Endodermal cell (in vitro differentiated cells): Measurements from ENCODE around the gene LRRC3B. TPM values are rescaled to one million over a fixed set of nuclear protein-coding genes. Genes with fewer than 3 reads are reported as not detected.
A peak's percentile ranks its signal among the peaks of the same experiment; 100 is the strongest.

Experiments used
- DNase-seq: peaks from one replicate; pipeline ENCODE4 v3.0.0-alpha.2; 2017
- H3K27ac ChIP-seq: 2 replicates; pipeline ENCODE4 v1.5.1; 2013; ENCODE audit warnings: mild to moderate bottlenecking, low read depth, low read length, moderate library complexity
- H3K27me3 ChIP-seq: 2 replicates; pipeline ENCODE4 v1.6.1; 2013; ENCODE audit warnings: mild to moderate bottlenecking, low read length, moderate library complexity; ENCODE audit not compliant: insufficient read depth, control insufficient read depth, poor library complexity, severe bottlenecking
- H3K36me3 ChIP-seq: 2 replicates; pipeline ENCODE4 v1.7.0; 2013; ENCODE audit warnings: mild to moderate bottlenecking, low read length, moderate library complexity; ENCODE audit not compliant: control insufficient read depth, insufficient read depth
- H3K4me1 ChIP-seq: one replicate; pipeline ENCODE4 v1.7.0; 2013; ENCODE audit warnings: low read length; ENCODE audit not compliant: control insufficient read depth, insufficient read depth
- H3K4me3 ChIP-seq: 2 replicates; pipeline ENCODE4 v1.5.1; 2013; ENCODE audit warnings: mild to moderate bottlenecking, low read length, moderate library complexity
- H3K9ac ChIP-seq: 2 replicates; pipeline ENCODE4 v1.6.1; 2013; ENCODE audit warnings: mild to moderate bottlenecking, low read length, moderate library complexity; ENCODE audit not compliant: poor library complexity, severe bottlenecking; ENCODE audit errors: extremely low read depth
- H3K9me3 ChIP-seq: 2 replicates; pipeline ENCODE4 v1.6.1; 2013; ENCODE audit warnings: mild to moderate bottlenecking, low read length, moderate library complexity; ENCODE audit not compliant: control insufficient read depth
- H3K27ac Mint-ChIP-seq: 2 replicates; pipeline ENCODE4 v1.8.0; 2020; ENCODE audit warnings: mixed read lengths
- H3K27me3 Mint-ChIP-seq: 2 replicates; pipeline ENCODE4 v1.8.0; 2021; ENCODE audit warnings: mild to moderate bottlenecking, mixed read lengths; ENCODE audit not compliant: insufficient read depth
- H3K36me3 Mint-ChIP-seq: 2 replicates; pipeline ENCODE4 v1.8.0; 2020; ENCODE audit warnings: low read depth, mixed read lengths
- H3K4me1 Mint-ChIP-seq: 2 replicates; pipeline ENCODE4 v1.8.0; 2020; ENCODE audit warnings: mixed read lengths
- H3K4me3 Mint-ChIP-seq: 2 replicates; pipeline ENCODE4 v1.8.0; 2020; ENCODE audit warnings: mild to moderate bottlenecking, moderate library complexity, mixed read lengths
- H3K9me3 Mint-ChIP-seq: 2 replicates; pipeline ENCODE4 v1.8.0; 2020; ENCODE audit warnings: mild to moderate bottlenecking, mixed read lengths
- WGBS, 2 experiments: methylation state at CpG; one replicate each; pipeline versions ENCODE4 v1.1.5 to v1.1.7; 2013; ENCODE audit warnings: missing lambda C conversion rate in 2 of 2, mixed read lengths in 1 of 2; ENCODE audit not compliant: insufficient coverage in 1 of 2, insufficient read length in 1 of 2; 5-methylcytosine and 5-hydroxymethylcytosine counted together
- total RNA-seq, 2 donors: library from RNA; stranded (reverse); fragmentation: NEBNext Ultra II Directional in 1 of 2; extraction: Animal tissue kit (Norgen Biotek cat#: 25700) in 1 of 2; gene quantifications; 2 replicates in 1 of 2; 3 replicates in 1 of 2; pipeline ENCODE4 v1.2.1, GENCODE V29; 2021
- TF ChIP-seq, protein P1 (sequence below): fragments of 200-600 bp; sonication (generic); conservative IDR thresholded peaks from 2 replicates; pipeline ENCODE4 v1.5.0; 2021; ENCODE audit warnings: antibody characterized with exemption, mild to moderate bottlenecking

LRRC3B gene
- total RNA-seq, 2 donors from 2014 or later: 0.26 TPM; not detected in 1

DNA sequence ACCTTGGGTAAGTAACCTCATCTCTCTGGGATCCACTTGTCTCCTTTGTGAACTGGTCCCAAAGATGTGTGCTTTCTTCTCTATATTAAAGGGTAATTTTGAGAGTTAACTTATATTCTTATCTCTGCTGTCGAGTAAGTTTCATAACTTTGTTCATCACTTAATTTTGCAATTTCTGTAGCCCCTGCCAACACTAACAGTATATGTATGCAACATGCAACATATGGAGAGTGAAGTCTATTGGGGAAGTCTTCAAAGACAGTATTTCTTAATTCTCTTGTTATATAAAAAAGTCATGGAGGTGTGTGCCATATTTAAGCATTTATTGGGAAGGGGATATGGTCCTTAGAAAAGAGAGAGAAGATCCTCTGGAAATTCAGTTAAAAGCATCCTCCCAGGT lies 85.9 kb downstream of the LRRC3B start:
- Histone ChIP-seq H3K4me3 (no peak overlapping the region), H3K4me1 (no peaks in the 10 kb centered on the region), H3K36me3 (no peaks in the 10 kb centered on the region), H3K9ac (no peak overlapping the region), H3K27me3 (no peaks in the 10 kb centered on the region), H3K27ac (no peak overlapping the region), H3K9me3 (no peaks in the 10 kb centered on the region)
- Mint-ChIP-seq H3K27me3 (no peaks in the 10 kb centered on the region), H3K27ac (no peak overlapping the region), H3K4me3 (no peak overlapping the region), H3K36me3 (no peaks in the 10 kb centered on the region), H3K9me3 (no peaks in the 10 kb centered on the region), H3K4me1 (peaks cover 2% of the 10 kb centered on the region)
- 71% methylated on average over 1 of the region's 1 CpG; no CpG with 5 or more reads in 1 of the 2 experiments for WGBS, 2 experiments
- TF ChIP-seq, protein P1, sequence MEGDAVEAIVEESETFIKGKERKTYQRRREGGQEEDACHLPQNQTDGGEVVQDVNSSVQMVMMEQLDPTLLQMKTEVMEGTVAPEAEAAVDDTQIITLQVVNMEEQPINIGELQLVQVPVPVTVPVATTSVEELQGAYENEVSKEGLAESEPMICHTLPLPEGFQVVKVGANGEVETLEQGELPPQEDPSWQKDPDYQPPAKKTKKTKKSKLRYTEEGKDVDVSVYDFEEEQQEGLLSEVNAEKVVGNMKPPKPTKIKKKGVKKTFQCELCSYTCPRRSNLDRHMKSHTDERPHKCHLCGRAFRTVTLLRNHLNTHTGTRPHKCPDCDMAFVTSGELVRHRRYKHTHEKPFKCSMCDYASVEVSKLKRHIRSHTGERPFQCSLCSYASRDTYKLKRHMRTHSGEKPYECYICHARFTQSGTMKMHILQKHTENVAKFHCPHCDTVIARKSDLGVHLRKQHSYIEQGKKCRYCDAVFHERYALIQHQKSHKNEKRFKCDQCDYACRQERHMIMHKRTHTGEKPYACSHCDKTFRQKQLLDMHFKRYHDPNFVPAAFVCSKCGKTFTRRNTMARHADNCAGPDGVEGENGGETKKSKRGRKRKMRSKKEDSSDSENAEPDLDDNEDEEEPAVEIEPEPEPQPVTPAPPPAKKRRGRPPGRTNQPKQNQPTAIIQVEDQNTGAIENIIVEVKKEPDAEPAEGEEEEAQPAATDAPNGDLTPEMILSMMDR: no peak
- no peak for DNase-seq

DNA sequence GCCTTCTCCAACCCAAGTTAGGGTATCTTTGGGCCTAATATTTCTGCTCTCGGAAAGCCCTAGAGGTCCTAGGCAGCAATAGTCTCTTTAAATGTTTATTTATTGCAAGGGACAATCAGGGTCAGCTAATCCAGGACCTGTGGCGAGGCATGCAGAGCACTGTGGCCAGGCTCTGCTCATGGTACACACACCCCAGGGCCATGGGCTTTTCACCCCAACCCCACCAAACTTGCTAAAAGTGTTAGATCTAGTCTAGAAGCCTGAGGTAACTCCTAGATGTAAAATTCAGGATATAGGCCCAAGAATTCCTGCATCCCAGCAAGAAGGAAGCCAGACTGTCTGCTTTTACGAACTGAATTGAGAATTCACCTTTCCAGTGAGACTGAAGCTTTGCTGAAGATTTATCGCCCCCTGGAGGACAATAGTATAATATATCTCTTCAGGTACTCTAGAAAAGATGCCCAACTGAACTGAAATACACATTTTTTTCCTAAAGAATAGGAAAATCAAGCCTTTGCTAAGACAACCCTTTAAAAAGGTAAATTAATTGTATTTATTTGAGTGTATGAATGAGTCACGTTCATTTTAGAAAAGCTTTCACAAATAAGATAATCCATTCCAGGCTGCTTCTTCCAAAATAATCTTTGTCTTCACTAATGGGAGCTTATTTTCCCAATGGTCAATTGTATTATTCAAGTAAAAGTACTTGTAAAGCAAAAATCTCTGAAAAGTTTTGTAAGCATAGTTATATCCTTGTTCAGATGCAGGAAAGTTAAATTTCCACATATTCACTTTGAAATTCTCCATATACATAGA lies 89.8 kb downstream of the LRRC3B start:
- Mint-ChIP-seq H3K27ac (peak overlapping the region; percentile 81), H3K27me3 (no peaks in the 10 kb centered on the region), H3K4me3 (no peak overlapping the region), H3K4me1 (peaks cover 2% of the 10 kb centered on the region), H3K9me3 (no peaks in the 10 kb centered on the region), H3K36me3 (no peaks in the 10 kb centered on the region)
- H3K36me3 ChIP-seq: no peaks in the 10 kb centered on the region
- peaks cover 10% of the 10 kb centered on the region for H3K9me3 ChIP-seq
- no peaks in the 10 kb centered on the region for H3K4me1 ChIP-seq
- 41 to 100% methylated on average over 1 to 5 of the region's 5 CpGs for WGBS, 2 experiments
- DNase-seq: peak; percentile 61
- no peak overlapping the region for H3K4me3 ChIP-seq
- H3K27ac ChIP-seq: no peak overlapping the region
- H3K27me3 ChIP-seq: no peaks in the 10 kb centered on the region
- TF ChIP-seq, protein P1: peak; percentile 85
- H3K9ac ChIP-seq: no peak overlapping the region

DNA sequence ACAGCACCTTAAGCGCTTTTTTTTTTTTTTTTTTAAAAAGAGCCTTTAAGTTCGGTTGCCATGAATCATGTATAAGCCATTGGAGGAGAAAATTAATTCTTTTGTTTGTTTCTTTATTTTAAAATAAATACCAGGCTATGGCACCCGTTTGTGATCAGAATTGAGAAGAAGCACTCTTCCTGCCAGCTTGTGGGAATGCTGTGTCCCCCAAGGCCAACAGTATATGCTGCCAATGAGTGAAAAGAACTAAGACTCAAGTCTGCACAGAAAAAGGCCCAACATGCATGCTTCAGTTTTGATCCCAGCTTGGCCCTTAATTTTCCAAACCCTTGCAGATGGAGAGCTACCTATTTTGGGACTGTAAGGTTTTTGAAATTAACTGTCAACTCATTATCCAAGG lies 90.5 kb downstream of the LRRC3B start:
- H3K4me1 Mint-ChIP-seq: peaks cover 8% of the 10 kb centered on the region
- H3K4me3 ChIP-seq: no peak overlapping the region
- peaks cover 10% of the 10 kb centered on the region for H3K9me3 ChIP-seq
- WGBS, 2 experiments: 86 to 93% methylated on average over 1 to 3 of the region's 3 CpGs
- H3K27me3 Mint-ChIP-seq: no peaks in the 10 kb centered on the region
- no peaks in the 10 kb centered on the region for H3K27me3 ChIP-seq
- H3K36me3 Mint-ChIP-seq: no peaks in the 10 kb centered on the region
- no peaks in the 10 kb centered on the region for H3K36me3 ChIP-seq
- H3K9ac ChIP-seq: no peak overlapping the region
- no peak for DNase-seq
- H3K4me1 ChIP-seq: no peaks in the 10 kb centered on the region
- H3K27ac Mint-ChIP-seq: no peak overlapping the region
- H3K4me3 Mint-ChIP-seq: no peak overlapping the region
- H3K27ac ChIP-seq: no peak overlapping the region
- H3K9me3 Mint-ChIP-seq: no peaks in the 10 kb centered on the region
- TF ChIP-seq, protein P1: no peak
